GM06990 (cell line): ENCODE data around the gene DTWD2.
"Not testable (repeated sequence)": the region's sequence is repeated elsewhere in the genome, so short reads cannot be mapped to it uniquely, and the experiment has no call there.

ENCODE experiments used
- DNase-seq: peaks from one replicate; pipeline ENCODE4 v3.0.0-alpha.2; 2011; ENCODE audit not compliant: insufficient read length; ENCODE audit errors: extremely low read depth
- H3K27me3 ChIP-seq: replicated peaks from 2 replicates; pipeline ENCODE4 v1.6.0; 2011; ENCODE audit warnings: low read length; ENCODE audit not compliant: control insufficient read depth, insufficient read depth
- H3K36me3 ChIP-seq: 2 replicates; pipeline ENCODE4 v1.5.1; 2011; ENCODE audit warnings: low read length; ENCODE audit not compliant: control insufficient read depth, insufficient read depth
- H3K4me3 ChIP-seq: replicated peaks from 2 replicates; pipeline ENCODE4 v1.5.1; 2011; ENCODE audit warnings: low read depth, mild to moderate bottlenecking, control low read depth, low read length
- CTCF ChIP-seq: IDR thresholded peaks from 2 replicates; pipeline ENCODE4 v1.5.1; 2011; ENCODE audit warnings: low read length, control low read depth, mild to moderate bottlenecking, inconsistent platforms; ENCODE audit not compliant: insufficient read depth, poor library complexity, severe bottlenecking

DTWD2 gene

GRCh38 chr5:118994595-118994994 lies 6.2 kb upstream of the DTWD2 start:
- no peak for TF ChIP-seq CTCF
- Histone ChIP-seq H3K4me3 (no peak overlapping the region), H3K27me3 (no peaks in the 10 kb centered on the region), H3K36me3 (no peaks in the 10 kb centered on the region)
- DNase-seq, result no peak

DNA sequence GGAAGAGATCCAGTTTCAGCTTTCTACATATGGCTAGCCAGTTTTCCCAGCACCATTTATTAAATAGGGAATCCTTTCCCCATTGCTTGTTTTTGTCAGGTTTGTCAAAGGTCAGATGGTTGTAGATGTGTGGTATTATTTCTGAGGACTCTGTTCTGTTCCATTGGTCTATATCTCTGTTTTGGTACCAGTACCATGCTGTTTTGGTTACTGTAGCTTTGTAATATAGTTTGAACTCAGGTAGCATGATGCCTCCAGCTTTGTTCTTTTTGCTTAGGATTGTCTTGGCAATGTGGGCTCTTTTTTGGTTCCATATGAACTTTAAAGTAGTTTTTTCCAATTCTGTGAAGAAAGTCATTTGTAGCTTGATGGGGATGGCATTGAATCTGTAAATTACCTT lies 4.8 kb upstream of the DTWD2 start:
- H3K27me3 ChIP-seq, DNase-seq, H3K4me3 ChIP-seq, H3K36me3 ChIP-seq: not testable (repeated sequence)

DNA sequence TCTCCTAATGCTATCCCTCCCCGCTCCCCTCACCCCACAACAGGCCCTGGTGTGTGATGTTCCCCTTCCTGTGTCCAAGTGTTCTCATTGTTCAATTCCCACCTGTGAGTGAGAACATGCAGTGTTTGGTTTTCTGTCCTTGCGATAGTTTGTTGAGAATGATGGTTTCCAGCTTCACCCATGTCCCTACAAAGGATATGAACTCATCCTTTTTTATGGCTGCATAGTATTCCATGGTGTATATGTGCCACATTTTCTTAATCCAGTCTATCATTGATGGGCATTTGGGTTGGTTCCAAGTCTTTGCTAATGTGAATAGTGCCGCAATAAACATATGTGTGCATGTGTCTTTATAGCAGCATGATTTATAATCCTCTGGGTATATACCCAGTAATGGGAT lies 3.7 kb upstream of the DTWD2 start:
- DNase-seq, result not testable (repeated sequence)

GRCh38 chr5:118990582-118990981 lies 2.2 kb upstream of the DTWD2 start:
- no peak overlapping the region for H3K4me3 ChIP-seq
- no peaks in the 10 kb centered on the region for H3K36me3 ChIP-seq
- DNase-seq, result no peak
- no peaks in the 10 kb centered on the region for H3K27me3 ChIP-seq
- no peak for TF ChIP-seq CTCF

More for the DNA sequence above, 3.7 kb upstream of the DTWD2 start:
- H3K4me3 ChIP-seq, H3K36me3 ChIP-seq, H3K27me3 ChIP-seq: not testable (repeated sequence)

- TF ChIP-seq CTCF, result no peak
- Histone ChIP-seq H3K4me3 (no peak overlapping the region), H3K27me3 (no peaks in the 10 kb centered on the region), H3K36me3 (no peaks in the 10 kb centered on the region)
- DNase-seq, result no peak
Measured at GRCh38 chr5:118989816-118990215, 1.5 kb upstream of the DTWD2 start.

DNA sequence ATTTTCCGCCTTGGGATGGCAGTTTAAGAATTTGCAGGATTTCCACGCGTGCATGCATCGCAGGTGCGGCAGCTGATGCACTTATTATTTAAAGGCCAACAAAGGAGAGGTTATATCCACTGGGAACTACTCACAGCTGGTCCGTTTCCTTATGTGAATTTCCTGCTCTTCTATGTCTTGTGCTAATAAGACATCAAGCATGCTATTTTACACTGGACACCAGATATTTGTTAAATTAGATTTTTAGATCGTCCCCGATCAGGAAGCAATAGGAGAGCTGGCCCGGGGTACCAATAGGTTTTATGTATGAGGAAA lies 476 bp upstream of the DTWD2 start:
- no peak for TF ChIP-seq CTCF
- no peaks in the 10 kb centered on the region for H3K27me3 ChIP-seq
- no peaks in the 10 kb centered on the region for H3K36me3 ChIP-seq
- DNase-seq, result no peak
- H3K4me3 ChIP-seq, result peak overlapping the region; percentile 73

DNA sequence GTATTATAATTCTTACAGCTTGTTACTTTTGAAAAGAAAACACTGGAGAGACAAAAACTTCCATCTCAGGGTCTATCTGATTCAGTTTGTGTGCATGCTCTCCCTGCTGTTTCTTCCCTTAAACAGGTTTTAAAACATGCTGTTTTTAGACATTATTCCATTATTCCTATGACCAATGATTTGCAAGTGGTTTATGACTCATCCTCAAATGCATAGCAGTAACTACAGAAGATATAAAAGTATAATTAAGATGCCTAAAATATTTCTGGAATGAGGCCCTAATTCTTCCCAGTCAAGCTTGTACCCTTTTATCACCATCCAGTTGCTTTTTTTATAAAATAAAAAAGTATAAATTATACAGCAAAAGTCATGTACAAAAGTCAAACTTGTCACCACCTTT lies 3.7 kb downstream of the DTWD2 start:
- TF ChIP-seq CTCF, result no peak
- Histone ChIP-seq H3K36me3 (no peaks in the 10 kb centered on the region), H3K27me3 (no peaks in the 10 kb centered on the region), H3K4me3 (no peak overlapping the region)
- no peak for DNase-seq
